ENCODE measurements around the gene RPEL1. TPM values are rescaled to one million over a fixed set of nuclear protein-coding genes. Genes with fewer than 3 reads are reported as not detected.

The RPEL1 gene
- polyA plus RNA-seq, 2 of the 4 experiments (the other 2 are of a cell fraction): 0.12 to 0.13 TPM

GRCh38 chr10:103238506-103239252, 7.0 kb upstream of the RPEL1 start (continued):
- TF ChIP-seq PBX3 (IDR thresholded peaks at IDR 0.05) (no peak), ESRRA (IDR thresholded peaks at IDR 0.05; ENCODE audit: borderline replicate concordance, low read length) (no peak), HOXA7 (CRISPR knock-in tag; IDR thresholded peaks at IDR 0.05) (no peak), CHD2 (IDR thresholded peaks at IDR 0.05; ENCODE audit: low read length, partially characterized antibody) (no peak), EP300 (IDR thresholded peaks at IDR 0.05) (peak in 1 of 2 experiments; percentile 58; a peak in 1 of 5 replicates)

- Histone ChIP-seq H3K4me1 (peaks cover 59% of the 10 kb centered on the region), H3K9me3 (no peaks in the 10 kb centered on the region), H3K27ac (peak overlapping the region; percentile 96 to 100), H3K4me3 (peak overlapping the region; percentile 36), H3K4me2 (peak overlapping the region; percentile 72)
- ATAC-seq (peak; percentile 86 to 90), DNase-seq (ENCODE audit: low read depth in 1 of 2, low spot score in 1 of 2) (peak; percentile 89 to 98), FAIRE-seq (peak; percentile 88)
- ChIA-PET CTCF (interaction anchor here (0.7 to 4.9 kb wide), 15 partner anchors 9 to 340 kb away, joined by 3 to 41 read pairs (median 4); partner anchors contain the start of genes CNNM2, INA and NT5C2), POLR2A (interaction anchor here (0.9 to 3.7 kb wide), 11 partner anchors 8 to 324 kb away, joined by 3 to 60 read pairs (median 6); partner anchors contain the start of genes CNNM2, INA and NT5C2)
- WGBS (ENCODE audit: missing lambda C conversion rate): 2% methylated on average over 7 of the region's 7 CpGs
- TF ChIP-seq HDAC2 (IDR thresholded peaks at IDR 0.05) (no peak), CHD2 (IDR thresholded peaks at IDR 0.05; ENCODE audit: low read length, partially characterized antibody) (no peak), ZFP36 (IDR thresholded peaks at IDR 0.05; ENCODE audit: borderline replicate concordance, partially characterized antibody) (no peak), RFX5 (IDR thresholded peaks at IDR 0.05) (no peak; the same call in 1 of the 2 replicates), EHMT2 (IDR thresholded peaks at IDR 0.05; ENCODE audit: low read depth) (no peak), HOXA7 (CRISPR knock-in tag; IDR thresholded peaks at IDR 0.05) (0 out of 2 replicates have a peak, but pooled peaks have one; percentile 51), CEBPB (IDR thresholded peaks at IDR 0.05) (peak in 1 of 2 experiments; percentile 38; a peak in 1 of 4 replicates), NPAS2 (CRISPR knock-in tag; IDR thresholded peaks at IDR 0.05; ENCODE audit: borderline replicate concordance) (peak; percentile 44; the same call in 1 of the 2 replicates), HEYL (CRISPR knock-in tag; IDR thresholded peaks at IDR 0.05) (peak; percentile 83), NR3C1 (IDR thresholded peaks at IDR 0.05) (no peak), RCOR1 (IDR thresholded peaks at IDR 0.05; ENCODE audit: low read depth, low read length) (no peak), KDM5A (IDR thresholded peaks at IDR 0.05) (no peak), HOXB5 (CRISPR knock-in tag; IDR thresholded peaks at IDR 0.05) (peak; percentile 82; the same call in 1 of the 2 replicates), ZC3H11A (IDR thresholded peaks at IDR 0.05) (no peak; the same call in 1 of the 2 replicates), REST (IDR thresholded peaks at IDR 0.05) (no peak), MYC (IDR thresholded peaks at IDR 0.05; ENCODE audit: borderline replicate concordance, low read length) (peak; percentile 78), MAFK (IDR thresholded peaks at IDR 0.05; ENCODE audit: partially characterized antibody) (peak; percentile 99), MAZ (IDR thresholded peaks at IDR 0.05; ENCODE audit: borderline replicate concordance, low read depth, low read length) (no peak), POLR2A (IDR thresholded peaks at IDR 0.05; ENCODE audit: low read length) (0 out of 2 replicates have a peak, but pooled peaks have one; percentile 10), HES2 (IDR thresholded peaks at IDR 0.05) (no peak), BCL3 (IDR thresholded peaks at IDR 0.05) (peak; percentile 56), RNF2 (IDR thresholded peaks at IDR 0.05; ENCODE audit: borderline replicate concordance, low read depth) (no peak), EP300 (IDR thresholded peaks at IDR 0.05) (peak; percentile 25 to 75; a peak in 3 of 5 replicates), PHF8 (IDR thresholded peaks at IDR 0.05; ENCODE audit: borderline replicate concordance, low read depth) (no peak), CTCF (IDR thresholded peaks at IDR 0.05) (no peak), EHF (CRISPR knock-in tag; IDR thresholded peaks at IDR 0.05) (peak; percentile 85; the same call in 1 of the 2 replicates)
Measured at GRCh38 chr10:103241262-103242011, 4.2 kb upstream of the RPEL1 start.
